Type B pancreatic cell (in vitro differentiated cells): Measurements from ENCODE around the gene GRIFIN. TPM values are rescaled to one million over a fixed set of nuclear protein-coding genes. Genes with fewer than 3 reads are reported as not detected.

Experiments used
- DNase-seq: peaks from one replicate; pipeline ENCODE4 v3.0.0; 2021; ENCODE audit warnings: mixed read lengths; ENCODE audit not compliant: unreplicated experiment; ENCODE audit errors: extremely low spot score
- H3K27ac Mint-ChIP-seq: 2 replicates; pipeline ENCODE4 v1.8.0; 2021; ENCODE audit warnings: mild to moderate bottlenecking, mixed read lengths
- H3K27me3 Mint-ChIP-seq: 2 replicates; pipeline ENCODE4 v1.8.0; 2021; ENCODE audit warnings: mixed read lengths
- H3K36me3 Mint-ChIP-seq: 2 replicates; pipeline ENCODE4 v1.8.0; 2021; ENCODE audit warnings: mixed read lengths
- H3K4me1 Mint-ChIP-seq: one replicate; pipeline ENCODE4 v1.8.0; 2021; ENCODE audit warnings: mixed read lengths; ENCODE audit not compliant: unreplicated experiment
- H3K4me3 Mint-ChIP-seq: 2 replicates; pipeline ENCODE4 v1.8.0; 2021; ENCODE audit warnings: mild to moderate bottlenecking, mixed read lengths
- H3K9me3 Mint-ChIP-seq: 2 replicates; pipeline ENCODE4 v1.8.0; 2021; ENCODE audit warnings: mixed read lengths
- total RNA-seq: library from RNA; stranded (reverse); gene quantifications from 2 replicates; pipeline ENCODE4 v1.2.1, GENCODE V29; 2021; ENCODE audit warnings: low replicate concordance
- TF ChIP-seq, protein P1 (sequence below): fragments of 200-600 bp; sonication (generic); conservative IDR thresholded peaks from 2 replicates; pipeline ENCODE4 v1.5.0; 2021; ENCODE audit warnings: antibody characterized with exemption, mild to moderate bottlenecking

Gene GRIFIN
- total RNA-seq, 1 donor from 2014 or later: not detected

DNA sequence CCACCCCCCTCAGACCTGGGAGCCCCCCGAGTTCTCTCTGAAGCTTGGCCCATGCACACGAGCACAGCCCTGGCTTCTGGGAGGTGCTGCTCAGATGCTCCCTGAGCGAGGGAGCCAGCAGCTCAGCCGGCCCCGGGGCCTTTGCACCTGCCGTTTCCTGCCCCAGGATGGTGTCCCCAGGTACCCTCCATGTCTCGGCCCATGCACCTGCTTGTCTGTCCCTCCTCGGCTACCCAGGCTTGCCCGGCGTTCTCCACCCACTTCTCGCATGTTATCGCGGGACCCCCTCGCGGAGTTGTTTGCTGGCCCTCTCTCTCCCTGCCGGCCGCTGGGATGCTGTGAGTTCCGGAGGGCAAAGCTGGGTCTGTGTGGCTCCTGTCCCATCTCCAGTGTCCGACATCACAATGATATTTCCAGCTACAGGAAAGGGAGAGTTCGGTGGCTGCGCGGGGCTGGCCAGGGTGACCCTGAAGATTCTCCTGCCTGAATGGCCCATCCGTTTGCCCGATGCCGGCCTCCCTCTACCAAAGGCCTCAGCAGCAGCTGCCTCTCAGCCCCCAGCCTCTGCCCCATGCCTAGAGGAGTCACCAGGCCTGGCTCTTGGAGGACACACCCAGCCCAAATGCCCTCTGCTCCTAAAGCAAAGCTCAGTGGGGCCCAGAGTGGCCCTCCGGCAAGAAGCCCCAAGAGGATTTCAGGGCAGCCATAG lies 31.2 kb upstream of the GRIFIN start:
- Mint-ChIP-seq H3K9me3 (no peaks in the 10 kb centered on the region), H3K36me3 (no peaks in the 10 kb centered on the region), H3K27me3 (no peaks in the 10 kb centered on the region), H3K4me1 (peaks cover 15% of the 10 kb centered on the region), H3K4me3 (no peak overlapping the region), H3K27ac (no peak overlapping the region)
- no peak for DNase-seq
- TF ChIP-seq, protein P1, sequence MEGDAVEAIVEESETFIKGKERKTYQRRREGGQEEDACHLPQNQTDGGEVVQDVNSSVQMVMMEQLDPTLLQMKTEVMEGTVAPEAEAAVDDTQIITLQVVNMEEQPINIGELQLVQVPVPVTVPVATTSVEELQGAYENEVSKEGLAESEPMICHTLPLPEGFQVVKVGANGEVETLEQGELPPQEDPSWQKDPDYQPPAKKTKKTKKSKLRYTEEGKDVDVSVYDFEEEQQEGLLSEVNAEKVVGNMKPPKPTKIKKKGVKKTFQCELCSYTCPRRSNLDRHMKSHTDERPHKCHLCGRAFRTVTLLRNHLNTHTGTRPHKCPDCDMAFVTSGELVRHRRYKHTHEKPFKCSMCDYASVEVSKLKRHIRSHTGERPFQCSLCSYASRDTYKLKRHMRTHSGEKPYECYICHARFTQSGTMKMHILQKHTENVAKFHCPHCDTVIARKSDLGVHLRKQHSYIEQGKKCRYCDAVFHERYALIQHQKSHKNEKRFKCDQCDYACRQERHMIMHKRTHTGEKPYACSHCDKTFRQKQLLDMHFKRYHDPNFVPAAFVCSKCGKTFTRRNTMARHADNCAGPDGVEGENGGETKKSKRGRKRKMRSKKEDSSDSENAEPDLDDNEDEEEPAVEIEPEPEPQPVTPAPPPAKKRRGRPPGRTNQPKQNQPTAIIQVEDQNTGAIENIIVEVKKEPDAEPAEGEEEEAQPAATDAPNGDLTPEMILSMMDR: no peak

DNA sequence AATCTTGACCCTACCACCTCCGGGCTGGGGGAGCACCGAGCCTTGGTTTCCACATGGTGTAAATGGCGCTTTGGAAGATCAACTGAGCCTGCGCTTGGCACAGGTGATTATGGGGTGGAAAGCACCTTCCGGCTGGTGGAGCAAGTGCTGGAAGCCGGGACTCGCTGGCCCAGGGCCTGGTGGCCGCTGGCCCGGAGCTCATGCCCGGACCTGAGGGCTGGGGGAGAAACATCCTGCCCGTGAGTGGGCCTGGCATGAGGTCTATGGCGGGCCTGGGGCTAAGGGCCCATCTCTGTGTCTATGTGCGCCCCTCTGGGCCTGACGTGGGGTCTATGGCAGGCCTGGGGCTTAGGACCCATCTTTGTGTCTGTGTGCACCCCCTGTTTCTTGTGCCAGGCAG lies 29.2 kb upstream of the GRIFIN start:
- DNase-seq: no peak
- Mint-ChIP-seq H3K4me3 (no peak overlapping the region), H3K9me3 (no peaks in the 10 kb centered on the region), H3K36me3 (no peaks in the 10 kb centered on the region), H3K27me3 (no peaks in the 10 kb centered on the region), H3K4me1 (peaks cover 17% of the 10 kb centered on the region), H3K27ac (no peak overlapping the region)
- TF ChIP-seq, protein P1: no peak

DNA sequence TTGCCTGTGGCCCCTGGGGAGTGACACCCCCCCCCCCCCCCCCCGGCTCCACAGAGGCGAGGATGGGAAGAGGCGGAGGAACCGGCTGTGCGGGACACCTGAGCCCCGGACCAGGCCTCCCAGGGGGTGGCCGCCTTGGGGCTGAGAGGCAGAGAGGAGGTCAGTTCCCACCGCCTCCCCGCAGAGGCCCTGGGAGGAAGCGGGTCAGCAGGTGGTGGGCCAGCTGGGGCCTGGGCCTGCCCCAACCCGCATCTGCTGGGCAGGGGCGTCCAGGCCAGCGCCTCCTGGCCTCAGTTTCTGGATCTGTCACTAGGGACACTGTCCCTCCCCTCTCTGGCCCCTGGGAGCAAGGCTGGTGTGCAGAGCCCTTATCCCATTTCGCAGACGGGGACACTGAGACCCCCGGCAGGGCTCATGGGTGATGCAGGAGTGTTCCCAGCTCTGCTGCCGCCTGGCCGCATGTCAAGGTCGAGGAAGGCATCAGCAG lies 28.7 kb upstream of the GRIFIN start:
- TF ChIP-seq, protein P1: no peak
- no peaks in the 10 kb centered on the region for H3K27me3 Mint-ChIP-seq
- peaks cover 19% of the 10 kb centered on the region for H3K4me1 Mint-ChIP-seq
- no peak overlapping the region for H3K4me3 Mint-ChIP-seq
- no peak overlapping the region for H3K27ac Mint-ChIP-seq
- DNase-seq: no peak
- no peaks in the 10 kb centered on the region for H3K9me3 Mint-ChIP-seq
- H3K36me3 Mint-ChIP-seq: no peaks in the 10 kb centered on the region

DNA sequence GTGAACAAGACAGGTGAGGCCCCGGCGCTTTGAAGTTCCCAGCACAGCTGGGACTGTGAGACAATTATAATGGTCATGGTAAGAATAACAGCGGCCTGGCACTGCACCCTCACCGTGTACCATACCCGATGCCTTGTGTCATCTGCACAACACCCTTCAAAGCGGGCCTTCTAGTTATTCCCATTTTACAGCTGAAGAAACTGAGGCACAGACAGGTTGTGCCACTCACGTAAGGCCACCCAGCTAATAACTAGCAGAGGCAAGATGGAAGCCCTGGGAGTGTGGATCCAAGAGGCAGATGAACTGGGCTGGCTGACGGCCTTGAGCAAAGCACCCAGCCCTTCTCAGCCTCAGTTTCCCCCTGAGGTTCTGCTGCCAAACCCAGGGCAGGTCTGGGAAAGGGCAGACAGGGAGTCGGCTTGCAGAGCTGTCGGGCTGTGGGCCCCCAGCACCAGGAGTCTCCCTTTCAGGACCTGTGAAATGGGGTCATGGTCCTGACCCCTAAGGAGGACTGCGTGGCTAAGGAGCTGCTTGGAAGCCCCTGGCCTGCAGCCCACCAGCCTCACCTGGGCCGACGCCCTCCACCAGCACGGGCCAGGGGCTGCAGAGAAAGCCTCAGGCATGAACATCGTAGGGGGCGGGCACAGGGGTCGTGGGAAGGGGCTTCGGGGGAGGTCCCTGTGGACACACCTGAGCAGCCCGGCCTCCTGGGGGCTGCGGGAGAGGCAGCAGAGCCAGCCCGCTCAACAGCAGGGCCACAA lies 28.1 kb upstream of the GRIFIN start:
- no peak for DNase-seq
- H3K36me3 Mint-ChIP-seq: no peaks in the 10 kb centered on the region
- no peak overlapping the region for H3K27ac Mint-ChIP-seq
- no peaks in the 10 kb centered on the region for H3K9me3 Mint-ChIP-seq
- TF ChIP-seq, protein P1: no peak
- no peak overlapping the region for H3K4me3 Mint-ChIP-seq
- no peaks in the 10 kb centered on the region for H3K27me3 Mint-ChIP-seq
- H3K4me1 Mint-ChIP-seq: peaks cover 21% of the 10 kb centered on the region

DNA sequence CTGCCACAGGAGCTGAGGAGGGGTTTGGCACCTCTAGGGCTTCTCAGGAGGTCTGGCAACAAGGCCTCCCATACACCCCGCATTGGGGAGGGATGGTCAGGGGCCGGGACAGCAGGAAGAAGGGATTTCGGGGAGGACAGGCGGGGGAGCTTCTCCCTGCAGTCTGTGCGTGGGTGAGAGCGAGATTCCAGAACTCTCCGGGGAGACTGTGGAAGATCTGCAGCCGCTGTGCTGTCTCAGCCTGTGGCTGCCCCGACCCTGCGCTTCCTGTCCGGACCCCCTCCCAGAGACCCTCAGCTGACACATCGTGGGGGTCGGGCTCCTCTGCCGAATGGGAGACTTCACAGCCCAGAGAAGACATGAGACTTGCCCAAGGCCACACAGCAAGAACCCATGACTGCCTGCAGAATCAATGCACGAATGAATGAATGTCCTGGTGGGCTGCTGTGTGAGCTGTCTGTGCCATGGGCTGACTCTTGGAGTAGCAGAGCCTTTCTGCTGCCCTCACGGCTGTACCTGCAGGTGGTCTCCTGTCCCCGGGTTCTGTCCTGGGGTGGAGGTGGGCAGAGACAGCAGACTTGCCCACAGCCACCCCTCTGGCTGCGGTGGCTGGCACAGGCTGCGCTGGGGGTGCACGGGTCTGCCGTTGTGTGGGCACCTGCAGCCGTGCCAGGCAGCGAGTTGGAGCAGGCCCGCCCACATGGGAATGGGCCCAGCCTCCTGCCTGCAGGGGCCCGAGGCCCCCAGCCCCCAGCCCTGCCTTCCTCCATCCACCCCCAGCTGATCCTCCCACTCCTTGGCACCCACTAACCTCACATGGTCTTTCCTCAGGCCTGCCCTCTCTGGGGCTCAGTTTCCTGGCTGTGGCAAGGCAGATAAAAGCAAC lies 27.1 kb upstream of the GRIFIN start:
- Mint-ChIP-seq H3K27me3 (no peaks in the 10 kb centered on the region), H3K4me1 (peaks cover 16% of the 10 kb centered on the region), H3K9me3 (no peaks in the 10 kb centered on the region), H3K27ac (no peak overlapping the region), H3K4me3 (no peak overlapping the region), H3K36me3 (no peaks in the 10 kb centered on the region)
- DNase-seq: no peak
- TF ChIP-seq, protein P1: no peak
